ENCODE data around the gene ZBTB20.
"Not testable (repeated sequence)": the region's sequence is repeated elsewhere in the genome, so short reads cannot be mapped to it uniquely, and the experiment has no call there.

ZBTB20 gene

DNA sequence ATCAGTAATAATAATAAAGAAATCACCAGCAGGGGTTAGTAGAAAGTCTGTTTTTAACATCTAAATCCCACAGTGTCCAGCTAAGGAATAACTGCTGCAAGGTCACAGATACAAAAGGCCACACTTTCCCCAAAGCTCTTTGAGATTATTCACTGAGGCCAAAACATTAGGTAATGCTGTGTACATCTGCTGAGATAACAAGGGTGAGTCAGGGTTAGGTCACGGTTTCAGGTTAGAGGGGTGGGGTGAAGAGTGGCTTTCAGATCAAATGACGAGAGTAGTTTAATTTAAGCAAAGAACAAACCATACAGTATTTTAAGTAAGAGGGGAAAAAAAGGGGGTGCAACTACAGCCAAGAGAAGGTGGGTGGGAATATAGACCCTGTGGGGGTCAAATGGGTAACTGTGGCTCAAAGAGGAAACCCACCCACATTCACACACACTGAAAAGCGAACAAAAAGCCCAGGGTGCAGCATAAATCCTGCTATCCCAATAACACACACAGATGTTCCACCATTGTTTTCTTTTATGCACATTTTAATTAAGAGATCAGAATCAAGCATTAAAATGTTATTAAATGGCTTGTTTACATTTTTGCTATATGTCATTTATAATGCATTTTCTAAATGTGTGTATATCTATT, 440.4 kb downstream of the ZBTB20 start:
- DNase-seq = peak; percentile 40

GRCh38 chr3:114700637-114701234, 446.4 kb downstream of the ZBTB20 start:
- DNase-seq = no peak

DNA sequence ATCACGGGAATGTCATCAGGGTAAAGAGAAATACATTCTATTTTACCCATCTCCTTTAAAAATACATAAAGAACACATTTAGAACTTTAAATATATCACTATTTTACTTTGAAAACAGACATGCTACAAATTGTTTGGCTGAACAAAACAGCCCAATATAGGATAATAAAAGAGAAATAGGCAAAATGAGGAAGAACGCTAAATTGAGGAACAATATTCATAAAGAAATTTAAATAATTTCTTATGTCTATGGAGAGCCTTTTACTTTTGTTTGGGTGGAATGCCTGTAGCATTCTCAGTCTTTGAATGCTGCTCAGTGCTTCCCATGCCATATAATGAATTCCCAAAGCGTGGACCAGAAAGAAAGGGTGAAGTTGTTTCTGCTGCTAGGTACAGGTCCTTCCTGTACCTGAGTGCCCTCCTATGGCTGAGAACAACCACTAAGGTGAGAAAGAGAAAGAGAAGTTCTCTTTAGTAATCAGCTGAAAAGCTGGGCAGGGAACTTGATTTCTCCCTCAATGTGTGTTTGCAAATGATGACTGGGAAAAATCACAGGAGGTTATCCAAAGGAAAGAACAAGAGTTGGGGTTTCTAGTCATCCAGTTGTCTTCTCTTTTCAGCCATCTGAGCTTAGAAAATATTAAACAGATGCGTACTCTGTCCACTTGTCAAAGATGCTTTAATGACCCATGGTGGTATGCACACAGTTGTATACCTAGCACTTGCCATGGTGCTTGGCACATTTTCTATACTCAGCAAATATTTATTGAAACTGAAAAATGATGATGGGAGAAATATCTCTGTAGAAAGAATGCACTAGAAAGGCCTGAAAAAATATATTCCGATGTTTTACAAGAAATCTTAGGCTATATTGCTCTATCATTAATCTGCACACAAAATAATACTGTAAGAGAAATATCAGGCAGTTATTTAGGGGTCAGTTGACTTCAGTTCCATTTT, 448.7 kb downstream of the ZBTB20 start:
- DNase-seq = peak; percentile 55

GRCh38 chr3:114697401-114697800, 449.7 kb downstream of the ZBTB20 start:
- peak; percentile 81 for DNase-seq

GRCh38 chr3:114694251-114694650, 452.8 kb downstream of the ZBTB20 start:
- no peak for DNase-seq

GRCh38 chr3:114691871-114692270, 455.2 kb downstream of the ZBTB20 start:
- DNase-seq = no peak

DNA sequence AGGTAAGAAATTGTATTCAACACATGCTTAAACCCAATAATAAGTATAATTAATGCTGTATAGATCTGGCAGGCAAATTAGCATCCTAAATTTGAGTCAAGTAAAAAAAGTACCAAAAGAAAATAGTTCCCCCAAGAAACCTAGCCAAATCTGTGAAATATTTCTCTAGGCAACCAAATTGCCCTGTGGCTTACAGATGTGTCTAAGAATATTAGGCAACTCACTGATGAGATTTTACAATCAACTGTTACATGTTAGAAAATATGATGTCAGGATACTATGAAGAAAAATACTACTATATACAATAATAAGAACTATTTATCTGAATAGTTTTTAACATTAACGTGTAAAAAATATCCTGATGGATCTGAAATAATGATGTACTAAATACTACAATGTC, 456.2 kb downstream of the ZBTB20 start:
- DNase-seq = peak; percentile 43

DNA sequence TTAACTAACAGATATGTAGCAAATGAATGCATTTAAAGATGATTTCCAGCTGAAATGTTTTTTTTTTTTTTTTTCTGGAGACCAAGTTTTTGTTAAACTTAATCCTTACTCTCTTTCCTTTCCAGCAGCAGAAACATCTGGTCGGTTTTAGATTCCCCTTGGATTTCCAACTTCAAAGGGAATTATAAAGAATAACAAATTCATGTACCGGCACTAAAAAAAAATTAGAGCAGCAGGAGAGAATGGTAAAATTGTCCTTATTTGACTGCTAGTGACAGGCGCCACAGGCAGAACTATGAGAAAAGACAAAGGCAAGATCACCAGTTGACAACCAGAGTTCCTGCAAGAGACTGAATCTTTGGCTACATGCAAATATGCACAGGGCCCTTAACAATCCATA, 459.9 kb downstream of the ZBTB20 start:
- no peak for DNase-seq

DNA sequence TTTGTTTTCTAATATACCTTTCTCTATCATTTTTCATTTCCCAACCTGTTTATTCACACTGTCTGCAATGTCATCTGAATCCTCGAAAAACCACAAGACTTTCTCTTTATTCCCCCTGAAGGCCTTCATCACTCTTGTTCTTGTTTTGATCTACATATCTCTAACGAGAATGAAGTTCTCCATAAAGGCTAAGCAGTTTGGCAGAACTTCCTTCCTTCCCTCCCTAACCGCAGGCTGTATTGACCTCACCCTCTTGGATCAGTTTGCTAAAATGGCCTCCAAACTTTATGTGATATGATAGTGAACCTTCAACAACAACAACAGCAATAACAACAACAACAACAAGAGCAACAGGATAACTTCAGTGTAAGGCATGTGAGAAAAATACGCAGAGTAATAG, 460.5 kb downstream of the ZBTB20 start:
- peak; percentile 24 for DNase-seq

DNA sequence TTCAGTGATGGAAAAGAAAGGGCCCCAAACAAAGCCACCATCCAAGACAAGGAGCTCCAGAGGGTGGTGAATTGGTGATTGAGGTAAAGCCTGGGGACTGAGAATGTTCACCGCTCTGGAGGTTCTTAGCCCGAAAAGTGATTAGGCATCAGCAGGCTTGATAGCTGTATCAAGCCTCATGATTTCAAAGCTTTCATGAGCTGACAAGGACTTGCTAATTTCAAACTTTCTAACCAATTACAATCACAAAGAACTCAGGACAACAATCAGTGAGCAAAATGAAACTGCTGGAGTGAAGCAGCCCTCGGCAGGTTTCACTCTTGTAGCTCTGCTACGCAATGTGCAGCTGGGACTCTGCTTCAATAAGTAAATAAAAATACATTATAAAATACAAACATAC, 461.9 kb downstream of the ZBTB20 start:
- no peak for DNase-seq

DNA sequence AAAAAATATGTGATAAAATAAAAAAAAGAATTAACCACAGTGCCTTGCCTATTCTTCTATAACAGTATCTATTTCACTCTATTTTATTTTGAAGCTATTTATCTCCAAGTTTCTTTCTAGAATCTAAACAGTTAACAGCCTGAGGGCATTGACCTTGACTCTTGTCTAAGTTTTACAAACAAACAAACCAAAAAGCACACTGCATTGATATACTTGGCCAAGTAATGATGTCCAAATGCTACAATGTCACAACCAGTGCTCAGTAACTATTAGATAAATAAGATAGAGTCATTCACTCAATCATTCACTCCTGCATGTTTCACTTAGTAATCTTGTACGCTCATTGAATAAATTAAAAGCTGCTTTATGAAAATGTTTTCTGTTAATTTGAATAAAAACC, 466.8 kb downstream of the ZBTB20 start:
- DNase-seq = no peak

- DNase-seq = not testable (repeated sequence)
Measured at GRCh38 chr3:114679773-114680172, 467.3 kb downstream of the ZBTB20 start.

DNA sequence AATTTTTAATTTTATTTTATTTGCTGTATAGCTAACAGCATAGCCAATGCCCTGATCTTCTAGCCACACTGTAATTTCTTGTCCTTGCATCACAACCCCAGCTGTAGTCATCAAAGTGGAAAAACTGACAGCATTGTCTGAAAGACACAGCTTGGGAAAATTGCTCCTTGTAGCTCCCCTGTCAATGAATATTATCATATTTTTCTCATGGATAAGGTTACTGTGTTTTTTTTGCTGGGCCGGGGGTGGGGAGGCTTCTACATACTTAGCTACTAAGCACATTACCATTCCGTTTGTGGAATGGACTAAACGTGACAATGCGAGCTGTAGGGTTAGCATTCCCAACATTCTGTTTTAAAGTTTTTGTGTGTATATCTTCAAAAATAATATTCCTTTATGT, 472.0 kb downstream of the ZBTB20 start:
- DNase-seq = no peak

DNA sequence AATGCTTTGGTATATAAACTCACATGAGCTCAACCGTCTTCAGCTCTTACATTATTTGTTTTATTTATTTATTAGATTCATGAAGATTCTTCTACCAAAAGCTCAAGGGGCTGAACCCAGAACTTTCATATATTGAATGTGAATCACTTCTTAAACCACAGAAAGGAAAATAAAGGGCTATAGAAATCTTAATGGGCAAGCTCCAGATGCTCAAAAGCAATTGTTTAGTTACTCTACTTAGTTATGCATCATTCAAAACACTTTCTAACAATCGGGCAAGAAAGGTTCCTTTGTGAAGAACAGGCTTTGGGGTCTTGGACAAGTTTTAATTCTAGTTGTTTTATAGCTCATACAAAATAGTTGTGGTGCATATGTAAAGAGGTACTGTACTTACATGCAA, 473.1 kb downstream of the ZBTB20 start:
- no peak for DNase-seq

DNA sequence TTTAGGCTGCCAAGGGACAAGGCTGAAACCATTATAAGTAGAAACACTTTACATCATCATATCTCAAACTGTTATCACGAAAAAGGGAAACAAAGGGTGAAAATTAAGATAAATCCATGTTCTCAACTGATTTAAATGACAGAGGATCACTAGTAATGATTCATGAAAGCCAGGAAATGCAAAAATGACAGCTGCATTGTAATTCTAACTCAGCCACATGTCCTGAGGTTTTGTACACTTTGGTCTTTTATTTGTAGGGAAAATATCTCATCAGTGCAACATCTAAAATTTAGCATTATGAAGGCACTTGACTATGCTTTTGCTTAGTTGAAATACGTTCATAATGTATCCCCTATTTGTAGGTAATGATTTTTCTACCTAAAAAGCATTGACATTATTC, 473.6 kb downstream of the ZBTB20 start:
- DNase-seq = no peak

- DNase-seq = no peak
Measured at GRCh38 chr3:114672692-114673447, 474.2 kb downstream of the ZBTB20 start.

- DNase-seq = no peak
Measured at GRCh38 chr3:114671741-114672510, 475.2 kb downstream of the ZBTB20 start.

DNA sequence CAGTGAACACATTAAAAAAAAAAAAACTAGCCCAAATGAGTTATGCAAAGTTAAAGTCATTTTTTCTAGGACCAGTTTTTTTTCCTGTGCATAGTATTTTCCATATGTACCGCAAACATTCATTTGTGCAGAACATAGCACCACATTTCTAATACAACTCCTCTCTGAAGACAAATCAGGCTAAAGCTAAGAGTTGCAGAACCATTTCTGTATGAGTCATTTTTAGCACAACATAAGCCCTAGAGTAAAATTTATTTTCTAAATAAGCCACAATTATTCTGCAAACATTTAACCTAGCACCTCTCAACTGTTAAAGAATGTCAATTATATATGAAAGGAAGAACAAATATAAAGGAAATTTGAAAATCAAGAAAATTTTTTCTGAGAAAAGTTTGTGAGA, 477.5 kb downstream of the ZBTB20 start:
- DNase-seq = no peak

- peak; percentile 9 for DNase-seq
Measured at GRCh38 chr3:114668099-114668498, 479.0 kb downstream of the ZBTB20 start.

- DNase-seq = no peak
Measured at GRCh38 chr3:114666623-114667022, 480.5 kb downstream of the ZBTB20 start.

- DNase-seq = no peak
Measured at GRCh38 chr3:114664006-114664405, 483.1 kb downstream of the ZBTB20 start.

- DNase-seq = no peak
Measured at GRCh38 chr3:114660808-114661207, 486.3 kb downstream of the ZBTB20 start.

Measured in inflammatory macrophage treated with lipopolysaccharide for 4 hours (primary cell).